Osteocyte (in vitro differentiated cells): Measurements from ENCODE around the gene PKD2L2. TPM values are rescaled to one million over a fixed set of nuclear protein-coding genes. Genes with fewer than 3 reads are reported as not detected.

Source experiments
- DNase-seq: peaks from one replicate; pipeline ENCODE4 v3.0.0; 2021; ENCODE audit warnings: mixed read lengths; ENCODE audit not compliant: unreplicated experiment; ENCODE audit errors: extremely low spot score
- H3K27ac Mint-ChIP-seq: one replicate; pipeline ENCODE4 v1.8.0; 2021; ENCODE audit warnings: mild to moderate bottlenecking, mixed read lengths; ENCODE audit not compliant: unreplicated experiment
- H3K27me3 Mint-ChIP-seq: one replicate; pipeline ENCODE4 v1.8.0; 2021; ENCODE audit warnings: mixed read lengths; ENCODE audit not compliant: unreplicated experiment
- H3K36me3 Mint-ChIP-seq: one replicate; pipeline ENCODE4 v1.8.0; 2021; ENCODE audit warnings: mixed read lengths; ENCODE audit not compliant: unreplicated experiment
- H3K4me1 Mint-ChIP-seq: one replicate; pipeline ENCODE4 v1.8.0; 2021; ENCODE audit warnings: mixed read lengths; ENCODE audit not compliant: unreplicated experiment
- H3K4me3 Mint-ChIP-seq: one replicate; pipeline ENCODE4 v1.8.0; 2021; ENCODE audit warnings: mild to moderate bottlenecking, moderate library complexity, mixed read lengths; ENCODE audit not compliant: unreplicated experiment
- H3K9me3 Mint-ChIP-seq: one replicate; pipeline ENCODE4 v1.8.0; 2021; ENCODE audit warnings: mixed read lengths; ENCODE audit not compliant: unreplicated experiment
- total RNA-seq: library from RNA; stranded (reverse); gene quantifications from 2 replicates; pipeline ENCODE4 v1.2.1, GENCODE V29; 2021
- TF ChIP-seq, protein P1 (sequence below): fragments of 200-600 bp; sonication (generic); IDR thresholded peaks from 2 replicates; pipeline ENCODE4 v1.5.0; 2021; ENCODE audit warnings: antibody characterized with exemption, mild to moderate bottlenecking, moderate library complexity

The PKD2L2 gene
- total RNA-seq, 1 donor from 2014 or later: not detected

- Mint-ChIP-seq H3K27me3 (no peaks in the 10 kb centered on the region), H3K4me3 (no peak overlapping the region), H3K36me3 (peaks cover 21% of the 10 kb centered on the region), H3K9me3 (no peaks in the 10 kb centered on the region), H3K27ac (no peak overlapping the region), H3K4me1 (peaks cover 19% of the 10 kb centered on the region)
- TF ChIP-seq, protein P1, sequence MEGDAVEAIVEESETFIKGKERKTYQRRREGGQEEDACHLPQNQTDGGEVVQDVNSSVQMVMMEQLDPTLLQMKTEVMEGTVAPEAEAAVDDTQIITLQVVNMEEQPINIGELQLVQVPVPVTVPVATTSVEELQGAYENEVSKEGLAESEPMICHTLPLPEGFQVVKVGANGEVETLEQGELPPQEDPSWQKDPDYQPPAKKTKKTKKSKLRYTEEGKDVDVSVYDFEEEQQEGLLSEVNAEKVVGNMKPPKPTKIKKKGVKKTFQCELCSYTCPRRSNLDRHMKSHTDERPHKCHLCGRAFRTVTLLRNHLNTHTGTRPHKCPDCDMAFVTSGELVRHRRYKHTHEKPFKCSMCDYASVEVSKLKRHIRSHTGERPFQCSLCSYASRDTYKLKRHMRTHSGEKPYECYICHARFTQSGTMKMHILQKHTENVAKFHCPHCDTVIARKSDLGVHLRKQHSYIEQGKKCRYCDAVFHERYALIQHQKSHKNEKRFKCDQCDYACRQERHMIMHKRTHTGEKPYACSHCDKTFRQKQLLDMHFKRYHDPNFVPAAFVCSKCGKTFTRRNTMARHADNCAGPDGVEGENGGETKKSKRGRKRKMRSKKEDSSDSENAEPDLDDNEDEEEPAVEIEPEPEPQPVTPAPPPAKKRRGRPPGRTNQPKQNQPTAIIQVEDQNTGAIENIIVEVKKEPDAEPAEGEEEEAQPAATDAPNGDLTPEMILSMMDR: no peak
- DNase-seq: no peak
These were observed 43.5 kb downstream of the PKD2L2 start for GRCh38 chr5:137932800-137933199.

DNA sequence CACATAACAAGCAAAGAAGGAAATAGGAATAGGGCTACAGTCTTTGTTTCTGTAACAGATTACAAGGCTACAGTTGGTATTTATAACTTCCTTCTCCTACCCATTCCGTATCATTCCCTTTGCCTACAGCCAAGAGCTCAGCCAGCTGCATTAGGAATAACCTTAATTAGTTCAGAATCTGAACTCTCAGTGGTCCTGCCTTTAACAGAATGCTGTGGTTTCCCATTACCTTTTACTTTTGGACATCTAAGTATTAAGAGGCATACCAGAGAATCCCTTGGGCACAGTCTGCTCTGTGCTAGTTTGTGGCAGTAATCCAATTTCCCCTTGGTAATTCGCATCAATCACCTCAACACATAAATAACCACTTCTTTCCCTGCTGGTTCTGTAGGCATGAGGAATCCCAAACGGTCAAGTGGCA lies 44.2 kb downstream of the PKD2L2 start:
- TF ChIP-seq, protein P1: no peak
- Mint-ChIP-seq H3K27me3 (no peaks in the 10 kb centered on the region), H3K4me3 (no peak overlapping the region), H3K4me1 (peaks cover 19% of the 10 kb centered on the region), H3K27ac (peak overlapping the region; percentile 29), H3K36me3 (peaks cover 19% of the 10 kb centered on the region), H3K9me3 (no peaks in the 10 kb centered on the region)
- DNase-seq: no peak

- H3K27me3 Mint-ChIP-seq: no peaks in the 10 kb centered on the region
- peaks cover 30% of the 10 kb centered on the region for H3K36me3 Mint-ChIP-seq
- H3K27ac Mint-ChIP-seq: no peak overlapping the region
- TF ChIP-seq, protein P1: no peak
- DNase-seq: no peak
- no peaks in the 10 kb centered on the region for H3K9me3 Mint-ChIP-seq
- no peak overlapping the region for H3K4me3 Mint-ChIP-seq
- H3K4me1 Mint-ChIP-seq: peaks cover 19% of the 10 kb centered on the region
These were observed 45.9 kb downstream of the PKD2L2 start for GRCh38 chr5:137935190-137935589.

GRCh38 chr5:137935694-137936093 lies 46.4 kb downstream of the PKD2L2 start:
- TF ChIP-seq, protein P1: no peak
- DNase-seq: no peak
- H3K27me3 Mint-ChIP-seq: no peaks in the 10 kb centered on the region
- no peak overlapping the region for H3K27ac Mint-ChIP-seq
- H3K4me3 Mint-ChIP-seq: no peak overlapping the region
- H3K9me3 Mint-ChIP-seq: no peaks in the 10 kb centered on the region
- peaks cover 35% of the 10 kb centered on the region for H3K36me3 Mint-ChIP-seq
- H3K4me1 Mint-ChIP-seq: peaks cover 19% of the 10 kb centered on the region

DNA sequence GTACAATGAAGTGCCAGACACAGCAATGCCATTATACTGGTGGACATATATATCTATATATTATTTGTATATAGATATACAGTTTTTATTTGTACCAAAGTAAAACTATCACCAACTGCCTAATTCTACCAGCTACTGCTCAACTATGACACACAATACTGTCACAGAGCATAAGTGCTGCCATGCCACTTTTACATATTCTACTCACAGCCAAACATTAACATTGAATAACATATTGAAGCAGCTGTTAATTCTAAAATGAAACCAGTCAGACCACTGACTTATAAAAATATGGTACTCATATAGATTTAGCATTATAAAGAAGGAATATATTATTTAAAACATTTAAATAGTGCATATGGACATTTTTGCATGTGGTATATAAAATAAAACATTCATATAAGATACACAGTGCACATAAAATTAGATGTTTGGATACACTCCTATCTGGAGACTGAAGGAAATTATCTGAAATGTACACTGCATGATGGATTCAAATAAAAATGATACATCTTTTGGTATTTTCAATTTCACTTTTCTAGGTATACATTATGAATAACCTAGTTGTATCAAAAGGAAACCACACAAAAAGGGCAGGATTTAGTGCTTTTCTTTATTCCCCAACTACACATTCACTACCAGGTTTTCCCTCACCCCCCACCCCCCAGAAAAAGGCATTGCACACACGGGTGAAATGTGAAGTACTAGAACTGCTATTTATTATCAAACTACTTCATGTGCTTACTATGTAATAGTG lies 48.9 kb downstream of the PKD2L2 start:
- Mint-ChIP-seq H3K36me3 (peaks cover 57% of the 10 kb centered on the region), H3K4me3 (no peak overlapping the region), H3K27ac (no peak overlapping the region), H3K27me3 (no peaks in the 10 kb centered on the region), H3K9me3 (no peaks in the 10 kb centered on the region), H3K4me1 (peaks cover 13% of the 10 kb centered on the region)
- TF ChIP-seq, protein P1: no peak
- no peak for DNase-seq
